HepG2 (cell line): ENCODE data around the gene OTUB2. TPM values are rescaled to one million over a fixed set of nuclear protein-coding genes. Genes with fewer than 3 reads are reported as not detected.

Experiments used
- ATAC-seq: fragments of 200-7000 bp; cut with Tn5 transposase; 3 replicates; pipeline ENCODE4 v1.9.1; 2020; ENCODE audit warnings: mild to moderate bottlenecking, moderate library complexity
- BruUV-seq: library from RNA; stranded (reverse); fragments of 400-500 nt; replicated peaks from 2 replicates; lab custom pipeline; 2021; lab: Mats Ljungman, UMichigan
- CTCF ChIA-PET: fragments of 300-600 bp; formaldehyde crosslinking; extraction: SDS; loops from one replicate; lab custom pipeline; 2021; ENCODE audit warnings: low total read pairs, inconsistent platforms, low intra/inter-chr PET ratio; lab: Yijun Ruan, JAX
- POLR2A ChIA-PET: fragments of 350-600 bp; sonication (Branson Sonifier 250); formaldehyde crosslinking; loops from one replicate; lab custom pipeline; 2020; ENCODE audit warnings: antibody characterized with exemption, inconsistent platforms; lab: Yijun Ruan, JAX
- DNase-seq: peaks from one replicate; pipeline ENCODE4 v3.0.0-alpha.2; 2015; ENCODE audit warnings: low spot score
- FAIRE-seq: peaks from 3 replicates; lab custom pipeline; 2011; peaks lifted over from hg19 to GRCh38; lab: Jason Lieb, UNC
- H2AFZ ChIP-seq: one replicate; pipeline ENCODE4 v1.6.1; 2011; ENCODE audit warnings: low read length, inconsistent platforms
- H3K27ac ChIP-seq: fragments of 300-600 bp; 3 replicates; pipeline ENCODE4 v1.8.0; 2011; ENCODE audit warnings: mixed run types, mild to moderate bottlenecking, mixed read lengths, low read length, inconsistent platforms; ENCODE audit not compliant: insufficient read depth; ENCODE audit errors: extremely low read length
- H3K27me3 ChIP-seq, 2 experiments: fragments of 200-600 bp in 1 of 2; 2 replicates in 1 of 2; 3 replicates in 1 of 2; pipeline versions ENCODE4 v1.6.0 to v1.8.0; 2011; ENCODE audit warnings: low read length in 2 of 2, mild to moderate bottlenecking in 2 of 2, moderate library complexity in 2 of 2, inconsistent platforms in 1 of 2; ENCODE audit not compliant: insufficient read depth in 2 of 2, control insufficient read depth in 1 of 2
- H3K36me3 ChIP-seq, 2 experiments: fragments of 200-600 bp in 1 of 2; replicated peaks in 1 of 2; 2 replicates in 1 of 2; 3 replicates in 1 of 2; pipeline versions ENCODE4 v1.5.1 to v1.8.0; 2011; ENCODE audit warnings: low read length in 2 of 2, inconsistent platforms in 1 of 2; ENCODE audit not compliant: insufficient read depth in 2 of 2, control insufficient read depth in 1 of 2
- H3K4me1 ChIP-seq: 2 replicates; pipeline ENCODE4 v1.5.1; 2012; ENCODE audit warnings: low read length, inconsistent platforms; ENCODE audit not compliant: insufficient read depth
- H3K4me2 ChIP-seq: 2 replicates; pipeline ENCODE4 v1.6.0; 2011; ENCODE audit warnings: low read depth, low read length, inconsistent platforms
- H3K4me3 ChIP-seq, 3 experiments: fragments of 200-600 bp in 1 of 3; sonication (generic), shearing (Covaris generic) in 1 of 3; replicated peaks in 1 of 3; 2 replicates each; pipeline ENCODE4 v1.5.1; 2011 to 2016; ENCODE audit warnings: low read length in 3 of 3, inconsistent platforms in 2 of 3, low read depth in 2 of 3, mild to moderate bottlenecking in 2 of 3, control low read depth in 1 of 3, mixed read lengths in 1 of 3; ENCODE audit not compliant: insufficient read depth in 1 of 3
- H3K79me2 ChIP-seq: one replicate; pipeline ENCODE4 v1.6.1; 2011; ENCODE audit warnings: low read length, inconsistent platforms; ENCODE audit not compliant: insufficient read depth
- H3K9ac ChIP-seq: 2 replicates; pipeline ENCODE4 v1.6.0; 2011; ENCODE audit warnings: mild to moderate bottlenecking, low read depth, low read length, inconsistent platforms; ENCODE audit not compliant: insufficient read depth
- H3K9me3 ChIP-seq: 2 replicates; pipeline ENCODE4 v1.5.1; 2012; ENCODE audit warnings: mild to moderate bottlenecking, low read length
- H4K20me1 ChIP-seq: 2 replicates; pipeline ENCODE4 v1.6.0; 2011; ENCODE audit warnings: inconsistent platforms, mild to moderate bottlenecking, low read length, moderate library complexity; ENCODE audit not compliant: insufficient read depth
- AFF4 ChIP-seq: sonication (generic); formaldehyde crosslinking; IDR thresholded peaks from 2 replicates; pipeline ENCODE4 v1.4.0; 2020; ENCODE audit warnings: missing genetic modification reagents
- CENPX ChIP-seq: sonication (generic); formaldehyde crosslinking; IDR thresholded peaks from 2 replicates; pipeline ENCODE4 v1.9.0; 2021; ENCODE audit warnings: mild to moderate bottlenecking, missing genetic modification reagents, moderate library complexity
- FOXJ3 ChIP-seq: sonication (generic); formaldehyde crosslinking; IDR thresholded peaks from 2 replicates; pipeline ENCODE4 v1.4.0; 2020; ENCODE audit warnings: missing genetic modification reagents, mild to moderate bottlenecking, borderline replicate concordance
- MYNN ChIP-seq: sonication (generic); formaldehyde crosslinking; IDR thresholded peaks from 2 replicates; pipeline ENCODE4 v1.4.0; 2020; ENCODE audit warnings: mild to moderate bottlenecking, low read depth, missing genetic modification reagents
- NRL ChIP-seq: sonication (generic); formaldehyde crosslinking; IDR thresholded peaks from 2 replicates; pipeline ENCODE4 v1.5.0; 2020; ENCODE audit warnings: missing genetic modification reagents, mild to moderate bottlenecking, moderate library complexity, borderline replicate concordance
- PHF20 ChIP-seq: sonication (generic); formaldehyde crosslinking; IDR thresholded peaks from 2 replicates; pipeline ENCODE4 v1.5.0; 2020; ENCODE audit warnings: mild to moderate bottlenecking, missing genetic modification reagents
- POLR2A ChIP-seq, 2 experiments: IDR thresholded peaks; 2 replicates each; pipeline ENCODE4 v1.6.1; 2011; ENCODE audit warnings: low read depth in 2 of 2, low read length in 2 of 2, mild to moderate bottlenecking in 1 of 2, moderate library complexity in 1 of 2; ENCODE audit not compliant: insufficient read depth in 1 of 2
- SALL1 ChIP-seq: sonication (generic); formaldehyde crosslinking; IDR thresholded peaks from 2 replicates; pipeline ENCODE4 v1.8.0; 2022; ENCODE audit warnings: mild to moderate bottlenecking, missing genetic modification reagents
- SMAD3 ChIP-seq: sonication (generic); formaldehyde crosslinking; IDR thresholded peaks from 2 replicates; pipeline ENCODE4 v1.4.0; 2020; ENCODE audit warnings: missing genetic modification reagents
- ZFX ChIP-seq: sonication (generic); formaldehyde crosslinking; IDR thresholded peaks from 2 replicates; pipeline ENCODE4 v1.4.0; 2020; ENCODE audit warnings: mild to moderate bottlenecking, low read depth, missing genetic modification reagents, moderate library complexity
- ZFY ChIP-seq: sonication (generic); formaldehyde crosslinking; IDR thresholded peaks from 2 replicates; pipeline ENCODE4 v1.4.0; 2020; ENCODE audit warnings: missing genetic modification reagents
- ZNF205 ChIP-seq: IDR thresholded peaks from 2 replicates; pipeline ENCODE4 v1.6.1; 2018; ENCODE audit warnings: missing biosample characterization, missing genetic modification reagents
- ZNF451 ChIP-seq: sonication (generic); formaldehyde crosslinking; IDR thresholded peaks from 2 replicates; pipeline ENCODE4 v1.5.0; 2020; ENCODE audit warnings: mild to moderate bottlenecking, missing genetic modification reagents
- ZNF460 ChIP-seq: sonication (generic); formaldehyde crosslinking; IDR thresholded peaks from 2 replicates; pipeline ENCODE4 v1.5.1; 2020; ENCODE audit warnings: missing genetic modification reagents, mild to moderate bottlenecking, borderline replicate concordance
- ZNF720 ChIP-seq: sonication (generic); formaldehyde crosslinking; IDR thresholded peaks from 2 replicates; pipeline ENCODE4 v1.4.0; 2020; ENCODE audit warnings: missing genetic modification reagents
- ZNF782 ChIP-seq: sonication (generic); formaldehyde crosslinking; IDR thresholded peaks from 2 replicates; pipeline ENCODE4 v1.4.0; 2020; ENCODE audit warnings: missing genetic modification reagents, mild to moderate bottlenecking, borderline replicate concordance
- ZNF891 ChIP-seq: sonication (generic); formaldehyde crosslinking; IDR thresholded peaks from 2 replicates; pipeline ENCODE4 v1.5.0; 2020; ENCODE audit warnings: mild to moderate bottlenecking, missing genetic modification reagents
- WGBS: methylation state at CpG from one replicate; pipeline ENCODE4 v1.1.6; 2017; ENCODE audit warnings: low lambda C conversion rate; 5-methylcytosine and 5-hydroxymethylcytosine counted together
- in situ Hi-C: cut with HindIII; loops from 2 replicates; pipeline ENCODE4 v1.10.0; 2017; ENCODE audit warnings: low pct_unique_long_range_greater_than_20kb; ENCODE audit not compliant: extremely low pct_ligation_motif_present
- intact Hi-C: fragments of 100-400 bp; cut with micrococcal nuclease; formaldehyde crosslinking; loops from one replicate; pipeline ENCODE4 v1.10.0; 2022; ENCODE audit not compliant: unreplicated experiment
- polyA plus RNA-seq, 8 experiments: library from polyadenylated mRNA; depleted of rRNA in 3 of 8; stranded (reverse) in 7 of 8; unstranded in 1 of 8; fragments of >200 nt; fragmentation: Illumina TruSeq in 4 of 8; extraction: Trizol in 4 of 8; gene quantifications; 2 replicates each; pipeline versions ENCODE4 v1.2.1 to v1.2.3, GENCODE V29; 2011 to 2016; ENCODE audit warnings: low read depth in 4 of 8, missing spikeins in 1 of 8, mixed read lengths in 1 of 8; ENCODE audit not compliant: insufficient read depth in 1 of 8
- total RNA-seq, 5 experiments: library from RNA; depleted of rRNA; stranded (reverse); fragments of >200 nt; fragmentation: Illumina TruSeq; extraction: Trizol; gene quantifications; 2 replicates each; pipeline ENCODE4 v1.2.3, GENCODE V29; 2016; ENCODE audit warnings: low read depth in 1 of 5
- TF ChIP-seq, protein P1 (sequence below): sonication (generic); formaldehyde crosslinking; IDR thresholded peaks from 2 replicates; pipeline ENCODE4 v1.5.0; 2020; ENCODE audit warnings: missing genetic modification reagents, mild to moderate bottlenecking, borderline replicate concordance
- TF ChIP-seq, protein P2 (sequence below): sonication (generic); formaldehyde crosslinking; IDR thresholded peaks from 2 replicates; pipeline ENCODE4 v1.4.0; 2020; ENCODE audit warnings: missing genetic modification reagents

Gene OTUB2
- total and polyA plus RNA-seq, 2 of the 13 experiments (the other 11 are each of a cell fraction or from before 2014, with no cell fraction given): 2.2 to 2.4 TPM

DNA sequence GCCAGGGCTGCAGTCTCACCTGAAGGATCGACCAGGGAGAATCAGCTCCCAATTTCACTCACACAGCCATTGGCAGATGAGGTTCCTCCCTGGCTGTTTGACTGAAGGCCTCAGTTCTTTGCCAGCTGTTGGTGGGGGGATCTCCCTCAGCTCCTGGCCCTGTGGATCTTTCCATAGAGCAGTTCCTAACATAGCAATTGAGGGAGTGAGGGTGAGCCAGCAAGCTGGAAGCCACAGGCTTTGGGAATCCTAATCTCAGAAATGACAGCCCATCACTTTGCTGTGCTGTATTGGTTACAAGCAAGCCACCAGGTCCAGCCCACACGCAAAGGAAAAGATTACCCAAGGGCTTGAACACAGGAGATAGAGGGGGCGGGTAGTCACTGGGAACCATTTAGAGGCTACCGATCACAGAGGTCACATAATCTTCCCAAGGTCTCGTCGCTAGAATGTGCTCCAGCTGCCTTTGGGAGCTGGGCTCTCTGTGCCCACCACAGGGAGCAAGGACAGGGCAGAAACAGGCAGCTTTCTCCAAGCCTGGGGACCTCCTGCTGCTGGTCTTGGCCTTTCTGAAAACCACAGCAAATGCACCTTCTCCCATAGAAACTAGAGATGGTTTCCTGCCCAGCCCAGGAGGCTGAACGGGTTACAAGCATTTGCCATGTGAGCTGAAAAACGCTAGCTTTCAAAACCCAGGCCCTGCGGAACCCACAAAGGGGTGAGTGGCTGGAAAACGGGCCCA is 4.6 kb upstream of the OTUB2 start:
- no peaks in the 10 kb centered on the region for H3K36me3 ChIP-seq
- peak overlapping the region; percentile 47; the same call in 1 of the 2 replicates for H3K9ac ChIP-seq
- peaks cover 55% of the 10 kb centered on the region for H3K4me1 ChIP-seq
- peak overlapping the region; percentile 97 for H3K4me2 ChIP-seq
- ChIA-PET CTCF (no interaction called here), POLR2A (interaction anchor here (0.8 to 2.7 kb wide), 10 partner anchors 10 to 272 kb away, joined by 3 to 12 read pairs (median 5); partner anchors contain the start of genes DDX24, IFI27L1 and SERPINA10)
- H3K9me3 ChIP-seq: no peaks in the 10 kb centered on the region
- no peaks in the 10 kb centered on the region for H3K79me2 ChIP-seq
- DNase-seq (peak; percentile 42), FAIRE-seq (no peak), ATAC-seq (peak; percentile 37)
- no peaks in the 10 kb centered on the region for H4K20me1 ChIP-seq
- BruUV-seq: no TSS peak
- in situ Hi-C loops: no loop called here
- H2AFZ ChIP-seq: peak overlapping the region; percentile 85
- H3K27me3 ChIP-seq: peaks cover 4 to 18% of the 10 kb centered on the region in 2 experiments; a peak in 4 of 5 replicates
- H3K27ac ChIP-seq: no peak overlapping the region
- intact Hi-C loops: no loop called here
- WGBS: 3% methylated on average over 8 of the region's 10 CpGs
- peak overlapping the region; percentile 48 to 66 (median 52) for H3K4me3 ChIP-seq
- no peak for TF ChIP-seq ZNF460 (CRISPR knock-in tag)
- TF ChIP-seq MYNN (CRISPR knock-in tag): no peak
- 0 out of 2 replicates have a peak, but pooled peaks have one; percentile 48 for TF ChIP-seq ZNF891
- no peak for TF ChIP-seq AFF4 (CRISPR knock-in tag)
- no peak for TF ChIP-seq PHF20
- TF ChIP-seq, protein P1, sequence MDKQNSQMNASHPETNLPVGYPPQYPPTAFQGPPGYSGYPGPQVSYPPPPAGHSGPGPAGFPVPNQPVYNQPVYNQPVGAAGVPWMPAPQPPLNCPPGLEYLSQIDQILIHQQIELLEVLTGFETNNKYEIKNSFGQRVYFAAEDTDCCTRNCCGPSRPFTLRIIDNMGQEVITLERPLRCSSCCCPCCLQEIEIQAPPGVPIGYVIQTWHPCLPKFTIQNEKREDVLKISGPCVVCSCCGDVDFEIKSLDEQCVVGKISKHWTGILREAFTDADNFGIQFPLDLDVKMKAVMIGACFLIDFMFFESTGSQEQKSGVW (CRISPR knock-in tag): no peak
- peak; percentile 37; the same call in 1 of the 2 replicates for TF ChIP-seq SALL1 (CRISPR knock-in tag)
- TF ChIP-seq FOXJ3 (CRISPR knock-in tag): no peak
- 0 out of 2 replicates have a peak, but pooled peaks have one; percentile 4 for TF ChIP-seq SMAD3 (CRISPR knock-in tag)
- no peak for TF ChIP-seq ZNF720 (CRISPR knock-in tag)
- TF ChIP-seq NRL (CRISPR knock-in tag): 0 out of 2 replicates have a peak, but pooled peaks have one; percentile 29
- TF ChIP-seq, protein P2, sequence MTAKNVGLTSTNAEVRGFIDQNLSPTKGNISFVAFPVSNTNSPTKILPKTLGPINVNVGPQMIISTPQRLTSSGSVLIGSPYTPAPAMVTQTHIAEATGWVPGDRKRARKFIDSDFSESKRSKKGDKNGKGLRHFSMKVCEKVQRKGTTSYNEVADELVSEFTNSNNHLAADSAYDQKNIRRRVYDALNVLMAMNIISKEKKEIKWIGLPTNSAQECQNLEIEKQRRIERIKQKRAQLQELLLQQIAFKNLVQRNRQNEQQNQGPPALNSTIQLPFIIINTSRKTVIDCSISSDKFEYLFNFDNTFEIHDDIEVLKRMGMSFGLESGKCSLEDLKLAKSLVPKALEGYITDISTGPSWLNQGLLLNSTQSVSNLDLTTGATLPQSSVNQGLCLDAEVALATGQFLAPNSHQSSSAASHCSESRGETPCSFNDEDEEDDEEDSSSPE (CRISPR knock-in tag): no peak
- TF ChIP-seq ZFY (CRISPR knock-in tag): peak; percentile 31; the same call in 1 of the 2 replicates
- TF ChIP-seq POLR2A (IDR thresholded peaks at IDR 0.05; ENCODE audit: insufficient read depth in 1 of 2, low read depth in 2 of 2, low read length in 2 of 2): peak; percentile 19 to 32; a peak in 1 of 4 replicates
- TF ChIP-seq ZNF451 (CRISPR knock-in tag): peak; percentile 13; the same call in 1 of the 2 replicates
- no peak for TF ChIP-seq CENPX (CRISPR knock-in tag)
- TF ChIP-seq ZNF205 (CRISPR knock-in tag): no peak
- TF ChIP-seq ZNF782 (CRISPR knock-in tag): peak; percentile 49; the same call in 1 of the 2 replicates
- TF ChIP-seq ZFX (CRISPR knock-in tag): peak; percentile 49; the same call in 1 of the 2 replicates
